NCI-H526 (cell line): ENCODE results near the gene AP1S2.
A peak's percentile ranks its signal among the peaks of the same experiment; 100 is the strongest.
"Not testable (repeated sequence)": the region's sequence is repeated elsewhere in the genome, so short reads cannot be mapped to it uniquely, and the experiment has no call there.

Experiments used
- DNase-seq, 2 experiments: peaks; one replicate each; lab custom pipeline; 2025; lab: John Stamatoyannopoulos, UW

Gene AP1S2

GRCh38 chrX:15855568-15856221 lies 1.1 kb upstream of the AP1S2 start:
- peak; percentile 54 to 59 for DNase-seq

- DNase-seq = peak in 1 of 2 experiments; percentile 70
These were observed 445 bp downstream of the AP1S2 start for GRCh38 chrX:15854080-15854655.

GRCh38 chrX:15853586-15854079 lies 980 bp downstream of the AP1S2 start:
- DNase-seq = peak in 1 of 2 experiments; percentile 48

GRCh38 chrX:15849555-15849954 lies 5.1 kb downstream of the AP1S2 start:
- peak; percentile 48 to 73 for DNase-seq

- DNase-seq = peak in 1 of 2 experiments; percentile 35
These were observed 6.0 kb downstream of the AP1S2 start for GRCh38 chrX:15848576-15848975.

GRCh38 chrX:15843960-15844359 lies 10.7 kb downstream of the AP1S2 start:
- DNase-seq = no peak

GRCh38 chrX:15841853-15842516 lies 12.6 kb downstream of the AP1S2 start:
- DNase-seq = no peak

- DNase-seq = no peak
These were observed 16.6 kb downstream of the AP1S2 start for GRCh38 chrX:15838017-15838416.

GRCh38 chrX:15834827-15835595 lies 19.6 kb downstream of the AP1S2 start:
- no peak for DNase-seq

GRCh38 chrX:15834053-15834452 lies 20.6 kb downstream of the AP1S2 start:
- no peak for DNase-seq

GRCh38 chrX:15831347-15831746 lies 23.3 kb downstream of the AP1S2 start:
- not testable (repeated sequence) for DNase-seq

GRCh38 chrX:15829217-15829616 lies 25.4 kb downstream of the AP1S2 start:
- no peak for DNase-seq

GRCh38 chrX:15825936-15826335 lies 28.7 kb downstream of the AP1S2 start:
- DNase-seq = no peak

GRCh38 chrX:15822922-15823321 lies 31.7 kb downstream of the AP1S2 start:
- no peak for DNase-seq

GRCh38 chrX:15820106-15821073 lies 34.2 kb downstream of the AP1S2 start:
- DNase-seq = no peak

- no peak for DNase-seq
These were observed 37.7 kb downstream of the AP1S2 start for GRCh38 chrX:15816886-15817285.

GRCh38 chrX:15816438-15816809 lies 38.2 kb downstream of the AP1S2 start:
- no peak for DNase-seq

- peak; percentile 11 to 54 for DNase-seq
These were observed 38.7 kb downstream of the AP1S2 start for GRCh38 chrX:15815779-15816437.

GRCh38 chrX:15814771-15815365 lies 39.7 kb downstream of the AP1S2 start:
- no peak for DNase-seq

GRCh38 chrX:15813416-15813815 lies 41.2 kb downstream of the AP1S2 start:
- no peak for DNase-seq
